A549 (cell line): ENCODE results near the gene EIF4E.

Experiments used
- CTCF ChIP-seq: fragments of >200 bp; sonication (Bioruptor Twin); formaldehyde crosslinking; IDR thresholded peaks from 3 replicates; pipeline ENCODE4 v1.5.1; 2016
- EHMT2 ChIP-seq: fragments of 200-600 bp; sonication (generic); IDR thresholded peaks from 2 replicates; pipeline ENCODE4 v1.6.1; 2016; ENCODE audit warnings: antibody characterized with exemption, low read depth, mild to moderate bottlenecking, moderate library complexity
- HOXB13 ChIP-seq: fragments of 250-450 bp; sonication (Bioruptor Pico); IDR thresholded peaks from 2 replicates; pipeline ENCODE4 v1.5.0; 2020; ENCODE audit warnings: low read depth, mild to moderate bottlenecking, moderate library complexity
- KDM5A ChIP-seq: fragments of 200-600 bp; sonication (generic); IDR thresholded peaks from 2 replicates; pipeline ENCODE4 v1.6.1; 2016; ENCODE audit warnings: antibody characterized with exemption, mild to moderate bottlenecking
- POLR2A ChIP-seq: IDR thresholded peaks from 2 replicates; pipeline ENCODE4 v1.6.1; 2012; ENCODE audit warnings: mild to moderate bottlenecking, low read length
- USF2 ChIP-seq: fragments of 450-650 bp; IDR thresholded peaks from 2 replicates; pipeline ENCODE4 v1.6.1; 2014; ENCODE audit warnings: antibody characterized with exemption
- TF ChIP-seq, protein P1 (sequence below): fragments of 200-600 bp; sonication (generic); IDR thresholded peaks from 2 replicates; pipeline ENCODE4 v1.6.1; 2016; ENCODE audit warnings: antibody characterized with exemption, mild to moderate bottlenecking, moderate library complexity
- TF ChIP-seq, protein P2 (sequence below): fragments of 150-350 bp; IDR thresholded peaks from 2 replicates; pipeline ENCODE4 v1.6.1; 2014; ENCODE audit warnings: low read depth, mild to moderate bottlenecking, low read length

DNA sequence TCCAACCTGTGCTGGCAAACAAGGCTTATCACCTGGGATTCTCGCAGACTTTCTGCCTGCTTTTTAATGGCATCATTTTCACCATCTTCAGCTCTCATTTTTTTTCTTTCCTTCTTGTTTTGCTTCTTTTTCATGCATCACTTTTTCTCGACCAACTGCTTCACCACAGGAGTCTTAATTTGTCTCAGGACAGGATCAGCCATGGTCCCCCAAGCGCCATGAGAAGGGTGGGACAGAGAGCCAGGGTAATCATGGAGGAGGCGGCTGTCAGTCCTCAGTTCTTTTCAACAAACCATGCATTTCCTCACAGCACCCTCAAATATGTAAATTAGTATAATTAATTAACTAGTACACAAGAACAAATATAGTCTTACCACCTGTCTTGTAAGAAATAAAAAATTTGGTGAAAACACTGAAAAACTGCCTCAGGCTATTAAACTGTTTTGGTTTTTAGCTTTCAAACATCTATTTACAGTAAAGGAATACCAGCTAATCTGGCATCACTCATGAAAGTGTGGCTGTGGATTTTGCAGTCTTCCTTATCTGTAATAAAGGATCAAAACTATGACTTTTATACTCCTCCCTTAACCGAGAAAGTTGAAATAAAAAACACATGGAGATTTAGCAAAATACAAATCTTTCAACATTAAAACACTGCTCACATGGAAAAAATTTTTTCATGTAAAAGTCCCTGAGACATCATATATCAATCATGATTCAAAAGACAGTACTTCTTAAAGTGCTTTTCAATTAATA, 19.1 kb downstream of the EIF4E start:
- no peak for TF ChIP-seq HOXB13 (CRISPR knock-in tag)
- TF ChIP-seq, protein P1, sequence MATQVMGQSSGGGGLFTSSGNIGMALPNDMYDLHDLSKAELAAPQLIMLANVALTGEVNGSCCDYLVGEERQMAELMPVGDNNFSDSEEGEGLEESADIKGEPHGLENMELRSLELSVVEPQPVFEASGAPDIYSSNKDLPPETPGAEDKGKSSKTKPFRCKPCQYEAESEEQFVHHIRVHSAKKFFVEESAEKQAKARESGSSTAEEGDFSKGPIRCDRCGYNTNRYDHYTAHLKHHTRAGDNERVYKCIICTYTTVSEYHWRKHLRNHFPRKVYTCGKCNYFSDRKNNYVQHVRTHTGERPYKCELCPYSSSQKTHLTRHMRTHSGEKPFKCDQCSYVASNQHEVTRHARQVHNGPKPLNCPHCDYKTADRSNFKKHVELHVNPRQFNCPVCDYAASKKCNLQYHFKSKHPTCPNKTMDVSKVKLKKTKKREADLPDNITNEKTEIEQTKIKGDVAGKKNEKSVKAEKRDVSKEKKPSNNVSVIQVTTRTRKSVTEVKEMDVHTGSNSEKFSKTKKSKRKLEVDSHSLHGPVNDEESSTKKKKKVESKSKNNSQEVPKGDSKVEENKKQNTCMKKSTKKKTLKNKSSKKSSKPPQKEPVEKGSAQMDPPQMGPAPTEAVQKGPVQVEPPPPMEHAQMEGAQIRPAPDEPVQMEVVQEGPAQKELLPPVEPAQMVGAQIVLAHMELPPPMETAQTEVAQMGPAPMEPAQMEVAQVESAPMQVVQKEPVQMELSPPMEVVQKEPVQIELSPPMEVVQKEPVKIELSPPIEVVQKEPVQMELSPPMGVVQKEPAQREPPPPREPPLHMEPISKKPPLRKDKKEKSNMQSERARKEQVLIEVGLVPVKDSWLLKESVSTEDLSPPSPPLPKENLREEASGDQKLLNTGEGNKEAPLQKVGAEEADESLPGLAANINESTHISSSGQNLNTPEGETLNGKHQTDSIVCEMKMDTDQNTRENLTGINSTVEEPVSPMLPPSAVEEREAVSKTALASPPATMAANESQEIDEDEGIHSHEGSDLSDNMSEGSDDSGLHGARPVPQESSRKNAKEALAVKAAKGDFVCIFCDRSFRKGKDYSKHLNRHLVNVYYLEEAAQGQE: no peak
- TF ChIP-seq, protein P2, sequence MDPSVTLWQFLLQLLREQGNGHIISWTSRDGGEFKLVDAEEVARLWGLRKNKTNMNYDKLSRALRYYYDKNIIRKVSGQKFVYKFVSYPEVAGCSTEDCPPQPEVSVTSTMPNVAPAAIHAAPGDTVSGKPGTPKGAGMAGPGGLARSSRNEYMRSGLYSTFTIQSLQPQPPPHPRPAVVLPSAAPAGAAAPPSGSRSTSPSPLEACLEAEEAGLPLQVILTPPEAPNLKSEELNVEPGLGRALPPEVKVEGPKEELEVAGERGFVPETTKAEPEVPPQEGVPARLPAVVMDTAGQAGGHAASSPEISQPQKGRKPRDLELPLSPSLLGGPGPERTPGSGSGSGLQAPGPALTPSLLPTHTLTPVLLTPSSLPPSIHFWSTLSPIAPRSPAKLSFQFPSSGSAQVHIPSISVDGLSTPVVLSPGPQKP: no peak
- no peak for TF ChIP-seq POLR2A
- no peak for TF ChIP-seq USF2
- TF ChIP-seq CTCF: no peak
- TF ChIP-seq KDM5A: no peak
- no peak for TF ChIP-seq EHMT2
